Measurements from ENCODE around the gene SLC8A1.

DNA sequence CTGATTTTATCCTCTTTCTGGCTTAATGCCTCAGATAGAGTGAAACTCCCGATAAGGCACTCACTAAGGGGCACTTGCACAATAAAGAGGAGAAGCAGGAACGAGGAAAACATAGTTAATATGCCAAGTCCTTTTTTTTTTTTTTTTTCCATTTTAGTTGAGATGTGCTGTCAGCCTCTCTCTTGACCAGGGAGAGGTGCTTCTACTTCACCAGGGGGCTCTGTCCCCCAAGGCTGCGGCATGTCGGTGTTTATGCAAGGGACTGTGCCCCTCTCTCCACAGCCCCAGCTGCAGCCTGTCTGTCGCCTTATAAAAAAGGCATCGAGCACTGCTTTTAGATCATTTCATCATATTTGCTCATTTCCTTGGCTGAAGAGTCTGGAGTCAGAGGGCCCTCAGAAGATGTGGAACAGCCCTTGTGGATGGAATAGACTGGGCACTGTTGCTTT lies 178.1 kb downstream of the SLC8A1 start:
- TF ChIP-seq POLR2A (IDR thresholded peaks at IDR 0.05) = no peak
- peak in 1 of 2 donors; percentile 10 for TF ChIP-seq POLR2AphosphoS5 (IDR thresholded peaks at IDR 0.05)
- no peak for TF ChIP-seq CTCF (IDR thresholded peaks at IDR 0.05)

Data from upper lobe of left lung (tissue), 4 donors.